HL-60/S4 (cell line): ENCODE measurements around the gene PTPRN2.
"Not testable (repeated sequence)": the region's sequence is repeated elsewhere in the genome, so short reads cannot be mapped to it uniquely, and the experiment has no call there.

Experiments
- in situ Hi-C: fragments of 300-500 bp; cut with MboI; formaldehyde crosslinking; loops from 2 replicates; pipeline ENCODE4 v1.14.3; 2022; ENCODE audit warnings: low sequenced_read_pairs

The PTPRN2 gene

DNA sequence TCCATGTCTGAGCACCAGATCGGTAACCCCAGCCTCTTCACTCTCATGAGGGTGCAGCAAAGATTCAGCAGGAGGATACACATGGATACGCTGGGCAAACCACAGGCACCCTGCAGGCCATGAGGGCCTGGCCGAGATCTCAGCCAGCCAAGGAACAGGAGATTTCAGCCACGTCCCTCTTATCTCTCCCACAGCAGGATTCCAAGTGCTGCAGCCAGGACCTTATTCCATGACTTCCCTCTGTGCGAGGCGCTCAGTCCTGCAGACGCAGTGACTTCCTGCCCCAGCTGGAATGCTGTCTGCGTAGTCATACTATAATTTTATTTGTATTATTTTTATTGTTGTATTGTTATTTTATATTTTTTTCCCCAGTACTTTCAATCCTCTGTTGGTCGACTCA, 66.8 kb downstream of the PTPRN2 start:
- in situ Hi-C loops, result no loop called here

DNA sequence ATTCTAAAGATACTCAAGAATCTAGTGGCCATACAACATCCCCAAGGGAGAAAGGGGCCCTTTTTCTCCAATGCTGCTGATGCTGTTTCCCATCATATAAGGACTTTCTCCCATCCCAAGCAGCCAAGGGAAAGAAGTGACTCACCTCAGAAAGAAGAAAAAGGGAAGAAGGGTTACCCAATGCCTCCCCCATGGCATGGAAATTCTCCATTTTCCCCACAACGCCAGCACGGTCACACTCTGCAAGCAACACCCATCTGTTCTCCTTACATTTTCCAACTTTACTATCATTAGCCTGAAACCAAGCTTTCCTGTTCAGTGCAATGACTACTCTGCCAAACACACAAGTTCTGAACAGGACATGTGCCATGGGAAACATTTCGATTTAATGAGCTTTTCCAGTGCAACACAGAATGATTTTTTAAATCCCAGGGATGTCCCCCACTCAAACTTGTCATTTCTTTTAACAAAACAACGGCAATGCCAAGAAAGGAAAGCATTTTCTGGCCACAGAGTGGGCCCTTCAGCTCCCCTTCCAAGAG, 67.9 kb downstream of the PTPRN2 start:
- in situ Hi-C loops, result no loop called here

DNA sequence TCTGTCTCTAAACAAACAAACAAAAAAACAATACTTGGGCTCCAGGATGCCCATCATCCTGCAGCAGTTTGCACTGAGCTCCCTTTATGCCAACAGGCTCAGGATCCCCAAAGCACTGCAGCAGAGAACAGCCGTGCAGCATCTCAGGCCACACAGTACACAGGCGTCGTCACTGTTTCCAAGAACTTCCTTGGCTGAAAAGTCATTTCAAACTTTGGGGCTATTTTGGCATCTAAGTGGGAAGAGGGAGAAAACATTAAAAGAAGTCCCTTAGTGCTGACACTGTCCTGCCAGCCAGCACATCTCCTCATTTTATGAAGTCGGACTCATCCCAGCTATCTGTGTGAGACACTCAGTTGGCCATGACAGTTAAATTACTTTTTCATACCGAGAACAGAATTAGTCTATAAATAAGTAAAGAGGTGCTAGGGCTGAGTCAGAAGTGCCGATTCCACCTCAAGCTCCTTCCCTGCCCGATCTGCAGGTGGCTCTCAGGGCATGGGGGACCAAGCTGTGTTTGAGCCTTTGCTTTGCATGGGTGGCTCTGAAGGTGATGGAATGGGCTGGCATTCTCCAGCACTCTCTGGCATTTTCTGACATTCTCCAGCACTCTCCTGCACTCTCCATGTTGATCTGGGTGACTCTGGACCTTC, 68.5 kb downstream of the PTPRN2 start:
- in situ Hi-C loops, result no loop called here

DNA sequence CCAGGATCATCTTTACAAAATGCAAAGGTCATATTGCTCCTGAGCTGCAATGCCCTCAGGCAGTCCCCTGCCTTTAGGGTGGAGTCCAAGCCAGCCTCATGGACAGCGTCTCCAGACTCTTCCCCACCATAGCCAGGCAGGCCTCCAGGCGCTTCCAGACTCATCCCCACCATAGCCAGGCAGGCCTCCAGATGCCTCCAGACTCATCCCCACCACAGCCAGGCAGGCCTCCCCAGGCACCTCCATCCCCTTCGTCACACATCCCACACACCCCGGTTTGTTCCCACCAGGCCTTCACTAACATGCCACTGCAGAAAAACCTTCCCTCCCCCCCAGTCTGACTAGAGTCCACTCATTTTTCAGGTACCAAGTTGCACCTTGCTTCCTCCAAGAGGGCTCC, 70.1 kb downstream of the PTPRN2 start:
- in situ Hi-C loops, result no loop called here

DNA sequence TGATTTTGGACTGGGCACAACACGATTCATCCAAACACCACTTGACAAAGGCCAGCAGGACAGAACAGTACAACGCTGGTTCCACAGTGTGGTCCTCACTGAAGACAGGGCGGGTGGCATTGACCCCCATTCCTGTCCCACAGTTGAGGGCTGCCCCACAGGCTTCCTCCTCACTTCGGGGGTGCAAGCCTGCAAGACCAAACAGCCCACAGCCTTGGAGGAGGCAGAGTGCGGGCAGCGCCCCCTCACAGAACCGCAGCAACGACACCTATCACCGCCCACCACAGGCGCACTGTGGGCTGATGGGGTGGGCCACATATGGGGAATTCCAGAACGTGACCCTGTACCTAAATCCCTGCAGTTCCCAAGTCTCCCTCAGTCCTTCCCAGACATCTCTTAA, 70.6 kb downstream of the PTPRN2 start:
- in situ Hi-C loops, result no loop called here

DNA sequence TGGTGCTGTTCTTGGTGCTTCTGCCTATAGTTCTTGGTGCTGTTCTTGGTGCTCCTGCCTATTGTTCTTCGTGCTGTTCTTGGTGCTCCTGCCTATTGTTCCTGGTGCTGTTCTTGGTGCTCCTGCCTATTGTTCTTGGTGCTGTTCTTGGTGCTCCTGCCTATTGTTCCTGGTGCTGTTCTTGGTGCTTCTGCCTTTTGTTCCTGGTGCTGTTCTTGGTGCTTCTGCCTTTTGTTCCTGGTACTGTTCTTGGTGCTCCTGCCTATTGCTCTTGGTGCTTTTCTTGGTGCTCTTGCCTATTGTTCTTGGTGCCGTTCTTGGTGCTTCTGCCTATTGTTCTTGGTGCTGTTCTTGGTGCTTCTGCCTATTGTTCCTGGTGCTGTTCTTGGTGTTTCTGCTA, 71.1 kb downstream of the PTPRN2 start:
- in situ Hi-C loops, result no loop called here

DNA sequence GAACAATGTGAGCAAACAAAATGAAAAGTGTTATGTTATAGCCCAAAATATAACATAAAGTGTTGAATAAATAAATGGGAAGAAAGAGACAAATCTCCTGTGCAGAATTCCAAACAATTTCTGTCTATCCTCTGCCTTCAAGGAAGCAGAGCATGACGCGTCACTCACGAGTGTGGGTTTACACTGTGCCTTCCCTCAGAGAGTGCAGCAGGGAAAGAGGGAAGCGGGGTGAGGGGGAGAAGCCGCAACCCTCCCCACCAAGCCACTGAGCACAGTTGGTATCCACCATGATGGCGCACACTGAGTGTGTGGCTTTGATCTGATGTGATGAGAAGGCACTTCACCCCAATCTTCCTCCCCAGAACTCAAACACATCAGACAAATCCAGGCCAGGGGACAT, 74.8 kb downstream of the PTPRN2 start:
- in situ Hi-C loops, result no loop called here

DNA sequence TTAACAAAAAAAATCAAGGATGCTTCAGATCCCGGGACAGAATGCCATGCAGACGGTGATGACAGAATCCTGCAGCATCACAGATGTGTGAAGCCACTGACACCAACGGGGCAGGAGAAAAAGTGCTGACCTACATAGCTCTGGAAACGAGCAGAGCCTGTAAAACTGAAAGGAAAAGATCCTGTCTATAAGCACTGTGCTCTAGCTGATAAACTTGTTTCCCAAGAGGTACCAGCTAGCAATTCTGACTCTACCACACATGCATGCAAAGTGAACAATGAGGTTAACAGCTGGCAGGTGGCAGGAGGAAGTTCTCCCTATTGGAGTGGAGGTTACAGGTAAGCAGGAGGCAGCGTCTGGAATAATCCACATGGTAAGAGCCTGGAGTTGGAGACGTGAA, 75.6 kb downstream of the PTPRN2 start:
- in situ Hi-C loops, result no loop called here

DNA sequence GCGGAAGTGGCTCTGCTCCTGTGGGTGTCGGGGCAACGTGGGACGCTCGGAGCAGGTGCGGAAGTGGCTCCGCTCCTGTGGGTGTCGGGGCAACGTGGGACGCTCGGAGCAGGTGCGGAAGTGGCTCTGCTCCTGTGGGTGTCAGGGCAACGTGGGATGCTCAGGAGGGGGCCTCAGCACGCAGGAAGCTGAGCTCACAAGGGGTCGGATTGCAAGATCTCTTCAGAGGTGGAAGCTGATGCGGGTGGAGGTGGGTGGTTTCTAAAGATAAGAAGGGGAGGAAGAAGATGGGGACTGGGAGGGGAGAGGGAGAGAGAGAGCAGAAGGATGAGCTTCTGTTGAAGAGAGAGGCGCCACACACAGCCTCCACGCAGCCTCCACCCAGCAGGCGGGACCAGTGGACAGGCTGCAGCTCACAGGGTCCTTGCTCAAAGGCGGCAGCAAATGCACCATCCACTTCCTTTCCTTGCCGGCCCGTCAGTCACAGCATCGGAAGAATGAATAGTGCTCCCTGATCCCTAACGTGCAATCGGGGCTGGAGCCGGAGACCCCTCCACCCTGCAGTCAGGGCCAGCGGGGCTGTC, 78.7 kb downstream of the PTPRN2 start:
- in situ Hi-C loops, result no loop called here

DNA sequence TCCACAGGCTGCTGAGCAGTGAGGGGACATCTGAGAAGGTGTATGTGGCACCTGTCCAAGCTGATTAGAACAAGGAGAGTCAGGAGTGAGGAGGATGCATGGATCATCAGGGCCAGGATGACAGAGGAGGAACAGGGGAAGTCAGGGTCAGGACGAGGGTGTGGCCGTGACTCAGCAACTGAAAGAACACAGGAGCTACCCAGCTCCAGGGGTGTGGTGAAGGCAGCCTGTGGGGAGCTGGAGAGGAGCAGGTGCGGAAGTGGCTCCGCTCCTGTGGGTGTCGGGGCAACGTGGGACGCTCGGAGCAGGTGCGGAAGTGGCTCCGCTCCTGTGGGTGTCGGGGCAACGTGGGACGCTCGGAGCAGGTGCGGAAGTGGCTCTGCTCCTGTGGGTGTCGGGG, 79.3 kb downstream of the PTPRN2 start:
- in situ Hi-C loops, result not testable (repeated sequence)

DNA sequence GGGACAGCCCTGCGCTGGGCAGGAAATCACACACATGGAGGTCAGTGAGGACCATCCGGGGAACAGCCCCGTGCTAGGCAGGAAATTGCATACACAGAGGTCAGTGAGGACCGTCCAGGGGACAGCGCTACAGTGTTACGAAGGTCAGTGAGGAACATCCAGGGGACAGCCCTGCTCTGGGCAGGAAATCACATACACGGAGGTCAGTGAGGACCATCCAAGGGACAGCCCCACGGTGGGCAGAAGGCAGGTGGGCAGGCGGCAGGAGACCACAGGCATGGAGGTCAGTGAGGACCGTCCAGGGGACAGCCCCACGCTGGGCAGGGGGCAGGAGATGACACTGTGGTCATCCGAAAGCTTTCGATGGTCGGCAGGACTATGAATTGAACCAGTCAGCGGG, 79.7 kb downstream of the PTPRN2 start:
- in situ Hi-C loops, result no loop called here

DNA sequence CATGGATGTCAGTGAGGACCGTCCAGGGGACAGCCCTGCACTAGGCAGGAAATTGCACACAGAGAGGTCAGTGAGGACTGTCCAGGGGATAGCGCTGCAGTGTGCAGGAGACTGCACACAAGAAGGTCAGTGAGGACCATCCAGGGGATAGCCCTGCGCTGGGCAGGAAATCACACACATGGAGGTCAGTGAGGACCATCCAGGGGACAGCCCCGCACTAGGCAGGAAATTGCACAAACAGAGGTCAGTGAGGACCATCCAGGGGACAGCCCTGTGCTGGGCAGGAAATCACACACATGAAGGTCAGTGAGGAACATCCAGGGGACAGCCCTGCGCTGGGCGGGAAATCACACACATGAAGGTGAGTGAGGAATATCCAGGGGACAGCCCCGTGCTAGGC, 80.4 kb downstream of the PTPRN2 start:
- in situ Hi-C loops, result not testable (repeated sequence)

DNA sequence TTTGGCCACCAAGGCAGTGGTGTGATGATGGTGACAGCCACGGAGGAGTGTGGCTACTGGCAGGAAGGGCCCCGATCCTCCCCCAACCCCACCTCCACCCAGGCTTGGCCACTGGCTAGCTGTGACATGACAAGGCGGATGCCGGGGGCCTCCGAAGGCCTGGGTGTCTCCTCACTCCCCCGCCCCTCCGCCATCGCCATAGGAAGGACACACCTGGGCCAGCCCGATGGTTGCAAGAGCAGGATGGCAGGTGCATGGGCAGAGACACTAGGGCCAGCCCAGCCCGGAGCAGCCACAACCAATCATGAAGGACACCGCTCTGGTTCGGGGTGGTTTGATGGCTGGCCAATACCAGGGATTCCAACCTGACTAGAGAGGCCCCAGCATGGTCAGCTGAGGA, 81.0 kb downstream of the PTPRN2 start:
- in situ Hi-C loops, result no loop called here

DNA sequence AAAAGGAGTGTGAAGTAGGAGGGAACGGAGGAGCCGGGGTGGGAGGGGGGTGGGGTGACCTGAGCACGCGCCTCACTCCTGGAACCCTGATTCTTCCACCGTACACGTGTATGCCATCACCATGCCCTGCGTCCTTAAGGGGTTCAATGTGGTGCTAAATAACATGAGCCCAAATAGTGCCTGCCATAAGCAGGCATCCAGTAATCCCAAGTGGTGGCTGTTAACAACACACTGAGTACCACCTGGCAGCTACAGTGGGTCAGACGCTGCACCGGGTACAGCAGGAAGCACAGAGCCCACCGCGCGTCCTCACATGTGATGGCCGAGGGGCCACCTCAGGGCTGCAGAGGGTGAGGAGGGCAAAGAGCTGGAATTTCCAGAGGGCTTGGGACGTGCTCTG, 81.9 kb downstream of the PTPRN2 start:
- in situ Hi-C loops, result no loop called here

DNA sequence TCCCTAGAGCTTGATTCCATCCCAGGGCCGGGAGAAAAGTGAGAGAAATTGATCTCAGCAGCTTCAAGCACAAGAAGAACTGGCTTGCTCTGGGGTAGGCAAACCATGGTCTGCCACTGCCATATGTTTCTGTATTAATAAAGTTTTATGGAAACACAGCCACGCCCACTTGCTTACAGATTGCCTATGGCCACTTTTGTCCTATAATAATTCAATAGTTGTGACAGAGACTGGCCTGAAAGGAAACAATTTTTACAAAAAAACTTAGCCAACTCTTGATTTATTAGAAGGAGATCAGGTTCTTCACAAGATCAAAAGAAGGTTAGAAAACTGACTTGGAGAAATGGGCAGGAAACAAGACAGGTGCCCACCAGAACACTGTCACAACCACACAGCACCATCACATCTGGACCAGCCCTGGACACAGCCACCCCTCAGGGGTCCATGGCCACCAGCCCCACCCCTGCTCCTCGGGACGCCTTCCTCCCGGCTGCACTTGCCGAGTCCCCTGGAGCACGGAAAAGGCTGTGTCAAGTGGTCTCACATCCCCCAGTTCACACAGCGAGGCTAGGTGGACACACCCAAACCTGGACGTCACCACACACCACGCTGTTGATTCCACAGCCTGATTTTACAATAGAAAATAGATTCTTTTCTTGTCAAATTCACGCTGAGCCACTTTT, 85.4 kb downstream of the PTPRN2 start:
- in situ Hi-C loops, result no loop called here

DNA sequence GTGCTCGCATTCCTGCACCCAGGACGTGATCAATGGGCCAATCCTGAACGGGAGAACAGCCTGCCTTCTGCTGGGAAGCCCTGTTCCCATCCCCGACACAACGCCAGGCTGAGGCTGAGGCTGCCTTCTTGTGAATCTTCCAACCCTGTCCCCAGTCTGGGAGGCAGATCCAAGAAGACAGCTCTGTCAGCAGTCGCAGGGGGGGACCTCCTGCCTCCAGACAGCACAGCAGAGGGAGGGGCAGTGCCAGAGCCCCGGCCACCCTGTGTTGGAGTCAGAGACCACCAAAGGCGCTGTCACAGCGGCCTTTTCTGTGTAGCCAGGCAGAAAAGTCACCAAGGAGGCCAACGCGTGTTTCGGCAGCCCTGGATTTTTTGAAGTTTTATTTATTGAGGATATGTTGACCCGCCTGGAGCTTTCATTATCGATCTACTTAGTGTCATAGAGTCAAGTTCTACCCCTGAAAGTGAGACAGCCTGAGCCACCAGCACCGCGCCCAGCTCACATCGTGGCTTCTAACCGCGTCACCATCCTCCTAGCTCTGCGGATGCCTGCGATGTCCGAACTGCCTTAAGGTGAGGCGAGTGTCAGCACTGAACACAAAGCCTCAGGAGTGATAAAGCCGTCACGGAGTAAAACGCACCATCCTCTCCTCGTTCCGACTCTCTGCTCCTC, 86.1 kb downstream of the PTPRN2 start:
- in situ Hi-C loops, result no loop called here

DNA sequence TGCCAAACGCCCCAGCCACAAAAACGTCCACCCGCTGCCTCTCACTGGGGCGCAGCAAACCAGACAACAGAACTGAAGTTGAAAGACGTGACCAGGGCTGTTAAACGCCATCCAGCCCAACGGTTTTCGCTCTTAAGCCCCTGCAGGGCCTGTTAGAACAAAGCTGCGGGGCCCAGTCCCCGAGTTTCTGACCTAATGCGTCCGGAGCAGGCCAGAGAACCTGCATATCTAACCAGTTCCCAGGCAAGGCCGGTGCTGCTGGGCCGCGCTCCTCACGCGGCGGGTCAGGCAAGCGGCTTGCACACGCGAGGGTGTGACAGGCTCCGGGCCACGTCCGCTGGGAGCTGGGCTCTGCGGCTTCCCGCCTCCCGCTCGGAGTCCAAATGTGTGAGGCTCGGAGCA, 87.0 kb downstream of the PTPRN2 start:
- in situ Hi-C loops, result no loop called here

DNA sequence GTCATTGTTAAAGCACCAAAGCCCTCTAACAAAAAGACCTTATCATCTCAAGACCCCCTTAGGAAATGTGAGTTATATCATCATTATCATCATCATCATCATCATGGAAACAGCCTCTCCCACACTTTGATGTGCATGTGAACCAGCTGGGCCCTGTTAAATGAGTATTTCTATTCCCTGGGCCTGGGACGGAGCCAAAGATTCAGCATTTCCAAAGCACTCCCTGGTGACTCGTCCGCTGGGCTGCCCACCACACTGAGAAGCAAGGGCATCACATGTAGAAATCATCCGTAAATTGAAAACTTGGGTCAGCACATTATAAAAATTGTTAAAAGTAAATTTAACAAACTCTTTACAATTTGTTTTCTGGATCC, 88.6 kb downstream of the PTPRN2 start:
- in situ Hi-C loops, result no loop called here

DNA sequence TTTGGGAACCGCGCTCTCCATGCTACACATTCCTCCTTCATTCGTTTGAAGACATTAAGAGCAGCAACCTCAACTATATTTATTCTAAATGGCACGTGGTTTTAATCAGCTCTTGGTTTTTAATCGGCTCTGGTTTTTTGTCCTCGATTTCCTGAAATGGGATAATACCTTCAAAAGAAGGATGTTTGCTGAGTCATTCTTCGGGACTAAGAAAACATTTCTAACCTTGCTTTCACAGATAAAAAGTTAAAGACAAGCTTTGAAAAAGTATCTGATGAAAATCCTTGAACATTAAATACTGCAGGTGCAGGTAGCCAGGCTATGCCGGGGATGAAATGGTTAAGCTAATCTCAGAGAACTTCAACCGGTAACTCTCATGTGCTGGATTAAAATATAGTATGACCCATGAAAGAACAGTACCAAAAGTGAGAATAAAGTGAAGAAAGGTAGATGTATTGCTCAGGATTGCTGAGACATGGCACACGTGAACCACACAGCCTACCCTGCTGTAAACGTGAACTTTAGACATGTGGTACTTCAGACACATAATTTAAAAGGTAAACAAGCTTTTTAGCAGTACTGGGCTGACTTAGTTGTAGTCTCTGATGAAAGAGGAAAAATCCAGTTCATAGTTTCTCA, 89.1 kb downstream of the PTPRN2 start:
- in situ Hi-C loops, result no loop called here

DNA sequence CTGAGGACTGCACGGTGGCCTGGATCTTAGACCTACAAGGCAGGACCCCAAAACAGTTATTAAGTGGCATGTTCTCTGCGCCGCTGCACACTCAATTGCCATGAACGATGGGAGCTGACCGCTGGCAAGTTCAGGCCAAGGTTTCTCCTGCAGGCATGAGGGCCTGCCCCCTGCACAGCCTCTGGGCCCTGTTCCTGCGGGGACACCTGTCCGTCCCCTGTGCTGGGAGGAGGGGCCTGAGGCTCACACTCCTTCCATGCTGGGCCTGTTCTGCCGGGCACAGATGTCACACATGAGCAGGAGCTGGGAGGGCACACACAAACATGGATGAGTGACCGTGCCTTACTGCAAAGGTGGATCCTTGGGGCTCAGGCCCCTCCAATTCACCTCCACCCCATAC, 90.0 kb downstream of the PTPRN2 start:
- in situ Hi-C loops, result no loop called here

DNA sequence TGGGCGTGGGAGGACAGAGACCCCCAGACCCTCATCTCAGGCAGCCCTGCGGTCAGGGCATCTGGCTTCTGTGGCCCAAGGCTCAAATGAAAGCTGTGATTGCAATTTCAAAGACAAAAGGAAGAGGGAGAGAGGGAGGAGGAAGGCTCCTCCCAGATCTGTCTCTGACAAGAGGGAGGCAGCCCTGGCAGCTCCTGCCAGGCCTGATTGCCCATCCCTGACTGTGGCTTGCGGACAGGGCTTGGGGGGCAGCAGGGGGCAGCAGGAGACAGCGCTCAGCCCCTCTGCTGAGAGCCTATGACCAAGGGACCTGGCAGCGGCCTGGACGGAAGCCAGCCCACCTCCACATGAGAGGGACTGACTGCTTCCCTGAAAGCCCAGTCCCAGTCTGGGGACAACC, 91.8 kb downstream of the PTPRN2 start:
- in situ Hi-C loops, result no loop called here
